DMS 273 (cell line): ENCODE measurements around the gene SLC25A26.

ENCODE experiments used
- DNase-seq: peaks from one replicate; lab custom pipeline; 2025; ENCODE audit not compliant: unreplicated experiment; lab: John Stamatoyannopoulos, UW

Gene SLC25A26

GRCh38 chr3:66427951-66428474 lies 207.2 kb downstream of the SLC25A26 start:
- DNase-seq: no peak
